HG03571 (cell line): ENCODE data around the gene RAMP2.
"Not testable (repeated sequence)": the region's sequence is repeated elsewhere in the genome, so short reads cannot be mapped to it uniquely, and the experiment has no call there.

ENCODE experiments used
- ATAC-seq: cut with Tn5 transposase; IDR thresholded peaks from one replicate; pipeline ENCODE4 v1.9.1; 2021; ENCODE audit not compliant: unreplicated experiment

RAMP2 gene

GRCh38 chr17:42768006-42768405 is 7.0 kb downstream of the RAMP2 start:
- ATAC-seq = not testable (repeated sequence)

GRCh38 chr17:42769964-42770363 is 8.9 kb downstream of the RAMP2 start:
- not testable (repeated sequence) for ATAC-seq

- ATAC-seq = no peak
Observed at GRCh38 chr17:42772945-42773289, 11.9 kb downstream of the RAMP2 start.

- ATAC-seq = no peak
Observed at GRCh38 chr17:42773290-42774035, 12.4 kb downstream of the RAMP2 start, which contains the start of gene VPS25. Gene VPS25 (plus strand): TSS chr17:42773449. CDS start chr17:42773476, 27 bp downstream.

- no peak for ATAC-seq
Observed at GRCh38 chr17:42774066-42774745, 13.2 kb downstream of the RAMP2 start.

- ATAC-seq = no peak
Observed at GRCh38 chr17:42775534-42776098, 14.6 kb downstream of the RAMP2 start.

GRCh38 chr17:42778570-42778969 is 17.5 kb downstream of the RAMP2 start:
- ATAC-seq = no peak

GRCh38 chr17:42779304-42779935 is 18.4 kb downstream of the RAMP2 start:
- ATAC-seq = no peak

- no peak for ATAC-seq
Observed at GRCh38 chr17:42779936-42780850, 19.2 kb downstream of the RAMP2 start, which contains the start of gene WNK4. Gene WNK4 (plus strand): TSS chr17:42780610. CDS start chr17:42780699, 89 bp downstream.

GRCh38 chr17:42780851-42781638 is 20.0 kb downstream of the RAMP2 start:
- ATAC-seq = no peak

- ATAC-seq = no peak
Observed at GRCh38 chr17:42781639-42782165, 20.7 kb downstream of the RAMP2 start.

GRCh38 chr17:42782166-42783061 is 21.4 kb downstream of the RAMP2 start:
- ATAC-seq = no peak

- no peak for ATAC-seq
Observed at GRCh38 chr17:42783062-42783790, 22.2 kb downstream of the RAMP2 start.

- no peak for ATAC-seq
Observed at GRCh38 chr17:42783791-42784138, 22.7 kb downstream of the RAMP2 start.

- ATAC-seq = no peak
Observed at GRCh38 chr17:42784409-42784808, 23.4 kb downstream of the RAMP2 start.

- ATAC-seq = no peak
Observed at GRCh38 chr17:42784811-42785592, 24.0 kb downstream of the RAMP2 start.

- ATAC-seq = no peak
Observed at GRCh38 chr17:42787266-42787665, 26.2 kb downstream of the RAMP2 start.
